Activated CD8-positive, alpha-beta T cell treated with anti-CD3 and anti-CD28 coated beads for 36 hours (primary cell): Measurements from ENCODE around the gene PTPRG. TPM values are rescaled to one million over a fixed set of nuclear protein-coding genes. Genes with fewer than 3 reads are reported as not detected.

Source experiments
- ATAC-seq: fragments of 200-7000 bp; cut with Tn5 transposase; one replicate; pipeline ENCODE4 v1.10.0; 2021; ENCODE audit warnings: mild to moderate bottlenecking, moderate library complexity
- CTCF ChIA-PET: fragments of 350-600 bp; sonication (Branson Sonifier 250); formaldehyde crosslinking; loops from one replicate; lab custom pipeline; 2021; ENCODE audit warnings: antibody characterized with exemption; lab: Charles Lee
- POLR2A ChIA-PET: fragments of 350-600 bp; sonication (Branson Sonifier 250); formaldehyde crosslinking; loops from one replicate; lab custom pipeline; 2021; ENCODE audit warnings: antibody characterized with exemption; lab: Charles Lee
- DNase-seq: peaks from one replicate; pipeline ENCODE4 v3.0.0-alpha.2; 2020
- H3K27ac Mint-ChIP-seq: one replicate; pipeline ENCODE4 v1.8.0; 2021; ENCODE audit warnings: mild to moderate bottlenecking, mixed read lengths
- H3K27me3 Mint-ChIP-seq: one replicate; pipeline ENCODE4 v1.8.0; 2021; ENCODE audit warnings: mixed read lengths
- H3K36me3 Mint-ChIP-seq: one replicate; pipeline ENCODE4 v1.8.0; 2021; ENCODE audit warnings: low read depth, mixed read lengths
- H3K4me1 Mint-ChIP-seq: one replicate; pipeline ENCODE4 v1.8.0; 2021; ENCODE audit warnings: low read depth, mixed read lengths
- H3K4me3 Mint-ChIP-seq: one replicate; pipeline ENCODE4 v1.8.0; 2021; ENCODE audit warnings: mild to moderate bottlenecking, moderate library complexity, mixed read lengths
- H3K9me3 Mint-ChIP-seq: one replicate; pipeline ENCODE4 v1.8.0; 2021; ENCODE audit warnings: mixed read lengths
- intact Hi-C: fragments of 100-400 bp; cut with micrococcal nuclease; formaldehyde crosslinking; loops from one replicate; pipeline ENCODE4 v1.10.0; 2022
- total RNA-seq, 2 experiments: library from RNA; stranded (reverse); gene quantifications; one replicate each; pipeline ENCODE4 v1.2.3, GENCODE V29; 2021
- TF ChIP-seq, protein P1 (sequence below): fragments of 200-600 bp; IDR thresholded peaks from one replicate; pipeline ENCODE4 v1.8.0; 2022; ENCODE audit warnings: antibody characterized with exemption, mild to moderate bottlenecking

PTPRG gene
- total RNA-seq, 2 experiments from 2014 or later = not detected

DNA sequence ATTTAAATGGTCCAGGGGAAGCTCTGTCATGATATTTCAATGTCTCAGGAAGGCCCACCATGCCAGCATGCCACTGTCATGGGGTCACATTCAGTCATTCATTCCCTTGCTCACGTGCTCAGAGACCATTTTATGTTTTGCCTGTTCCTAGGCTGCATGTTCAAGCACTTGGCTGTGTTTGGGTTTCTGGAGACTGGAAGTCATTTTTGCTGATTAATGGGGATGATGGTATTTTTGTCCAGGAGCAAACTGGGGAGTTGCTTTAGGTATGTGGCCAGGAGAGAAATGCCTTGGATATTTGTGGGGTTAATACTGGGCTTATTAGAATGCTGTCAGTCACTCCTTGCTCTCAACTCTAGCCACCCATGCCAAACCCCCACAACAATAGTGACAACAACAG, 303.5 kb downstream of the PTPRG start:
- TF ChIP-seq, protein P1, sequence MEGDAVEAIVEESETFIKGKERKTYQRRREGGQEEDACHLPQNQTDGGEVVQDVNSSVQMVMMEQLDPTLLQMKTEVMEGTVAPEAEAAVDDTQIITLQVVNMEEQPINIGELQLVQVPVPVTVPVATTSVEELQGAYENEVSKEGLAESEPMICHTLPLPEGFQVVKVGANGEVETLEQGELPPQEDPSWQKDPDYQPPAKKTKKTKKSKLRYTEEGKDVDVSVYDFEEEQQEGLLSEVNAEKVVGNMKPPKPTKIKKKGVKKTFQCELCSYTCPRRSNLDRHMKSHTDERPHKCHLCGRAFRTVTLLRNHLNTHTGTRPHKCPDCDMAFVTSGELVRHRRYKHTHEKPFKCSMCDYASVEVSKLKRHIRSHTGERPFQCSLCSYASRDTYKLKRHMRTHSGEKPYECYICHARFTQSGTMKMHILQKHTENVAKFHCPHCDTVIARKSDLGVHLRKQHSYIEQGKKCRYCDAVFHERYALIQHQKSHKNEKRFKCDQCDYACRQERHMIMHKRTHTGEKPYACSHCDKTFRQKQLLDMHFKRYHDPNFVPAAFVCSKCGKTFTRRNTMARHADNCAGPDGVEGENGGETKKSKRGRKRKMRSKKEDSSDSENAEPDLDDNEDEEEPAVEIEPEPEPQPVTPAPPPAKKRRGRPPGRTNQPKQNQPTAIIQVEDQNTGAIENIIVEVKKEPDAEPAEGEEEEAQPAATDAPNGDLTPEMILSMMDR = no peak
- ATAC-seq (no peak), DNase-seq (no peak)
- CTCF ChIA-PET = no interaction called here
- no peaks in the 10 kb centered on the region for H3K36me3 Mint-ChIP-seq
- POLR2A ChIA-PET = no interaction called here
- intact Hi-C loops = loop anchor here (10.0 kb wide), 1 partner anchor 320 kb away; no protein-coding TSS in a partner anchor
- no peak overlapping the region for H3K4me3 Mint-ChIP-seq
- H3K27me3 Mint-ChIP-seq = no peaks in the 10 kb centered on the region
- H3K9me3 Mint-ChIP-seq = no peaks in the 10 kb centered on the region
- no peak overlapping the region for H3K27ac Mint-ChIP-seq
- H3K4me1 Mint-ChIP-seq = no peaks in the 10 kb centered on the region

DNA sequence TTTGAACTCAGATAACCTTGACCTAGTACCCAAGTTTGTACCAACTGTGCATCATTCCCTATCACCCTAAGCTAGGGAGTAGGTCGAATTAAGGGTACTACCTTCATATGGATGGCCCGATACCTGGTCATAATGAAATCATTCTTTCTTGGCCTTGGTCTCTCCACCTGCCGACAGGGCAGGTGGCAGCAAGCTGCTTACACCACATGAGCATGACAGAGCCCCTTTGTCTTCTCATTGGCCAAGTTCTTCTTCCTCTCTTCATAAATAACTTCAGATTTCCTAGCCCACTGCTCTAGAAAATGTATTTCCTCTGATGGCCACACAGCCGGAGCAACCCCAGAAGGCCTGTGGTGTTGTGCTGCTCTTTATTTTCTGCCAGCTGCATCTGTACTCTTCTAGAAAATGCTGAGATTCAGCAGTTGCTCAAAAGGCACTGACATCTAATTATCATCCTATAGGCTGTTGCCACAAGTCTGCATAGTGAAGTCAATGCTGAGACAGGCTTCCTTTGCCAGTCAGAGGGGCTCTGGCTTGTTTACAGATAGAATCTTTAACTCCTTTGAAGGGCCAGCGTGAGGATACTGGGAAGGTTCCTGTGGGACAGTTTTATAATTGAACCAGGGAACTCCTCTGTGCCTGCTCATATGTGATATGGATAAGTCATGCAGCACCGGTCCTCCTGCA, 304.2 kb downstream of the PTPRG start:
- H3K27ac Mint-ChIP-seq = no peak overlapping the region
- no peaks in the 10 kb centered on the region for H3K4me1 Mint-ChIP-seq
- intact Hi-C loops = loop anchor here (10.0 kb wide), 1 partner anchor 319 kb away; no protein-coding TSS in a partner anchor
- POLR2A ChIA-PET = no interaction called here
- no peaks in the 10 kb centered on the region for H3K27me3 Mint-ChIP-seq
- CTCF ChIA-PET = no interaction called here
- no peaks in the 10 kb centered on the region for H3K36me3 Mint-ChIP-seq
- H3K9me3 Mint-ChIP-seq = no peaks in the 10 kb centered on the region
- TF ChIP-seq, protein P1 = no peak
- no peak for ATAC-seq
- DNase-seq = no peak
- H3K4me3 Mint-ChIP-seq = no peak overlapping the region

DNA sequence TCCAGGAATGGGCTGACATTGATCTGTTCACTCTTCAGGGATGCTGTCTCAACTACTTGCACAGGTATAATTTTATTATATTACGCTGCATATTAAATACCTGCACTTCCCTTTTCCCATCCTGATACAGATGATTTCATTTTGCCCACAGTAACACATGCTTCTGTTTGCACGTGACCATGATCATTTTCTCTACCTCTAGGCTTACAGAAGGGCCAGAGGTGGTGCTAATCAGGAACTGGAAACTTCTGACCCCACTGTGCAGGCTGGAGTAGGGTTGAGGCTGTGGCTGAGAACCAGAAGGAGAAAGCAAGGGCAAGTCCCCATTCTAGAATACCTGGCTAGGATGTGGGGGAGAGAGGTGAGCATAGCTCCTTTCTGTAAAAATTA, 304.8 kb downstream of the PTPRG start:
- POLR2A ChIA-PET = no interaction called here
- DNase-seq (no peak), ATAC-seq (no peak)
- Mint-ChIP-seq H3K4me1 (no peaks in the 10 kb centered on the region), H3K36me3 (no peaks in the 10 kb centered on the region), H3K27me3 (no peaks in the 10 kb centered on the region), H3K27ac (no peak overlapping the region), H3K4me3 (no peak overlapping the region), H3K9me3 (no peaks in the 10 kb centered on the region)
- intact Hi-C loops = loop anchor here (10.0 kb wide), 1 partner anchor 319 kb away; no protein-coding TSS in a partner anchor
- TF ChIP-seq, protein P1 = no peak
- CTCF ChIA-PET = no interaction called here

DNA sequence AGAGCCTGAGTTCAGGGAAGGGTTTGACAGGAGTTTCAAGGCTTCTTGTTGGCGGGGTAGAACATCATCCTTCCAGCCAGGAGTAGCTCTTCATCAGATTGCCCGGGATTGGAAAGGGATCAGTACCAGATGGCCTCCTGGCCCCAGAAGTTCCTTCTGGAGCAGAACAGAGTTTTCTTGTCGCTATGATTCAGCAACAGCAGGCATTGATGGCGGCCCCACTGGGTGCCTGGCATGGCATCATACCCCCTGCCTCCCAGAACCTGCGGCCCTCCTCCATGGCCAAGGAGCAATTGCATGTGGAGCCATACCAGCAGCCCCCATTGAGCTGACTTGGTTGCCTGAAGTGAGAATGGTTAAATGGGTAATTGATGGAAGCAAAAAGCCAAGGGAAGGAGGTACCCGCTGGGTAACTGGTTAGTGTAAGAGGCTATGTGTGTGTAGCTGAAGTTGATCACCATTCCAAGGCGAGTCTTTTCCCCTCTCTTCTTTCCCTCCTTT, 305.6 kb downstream of the PTPRG start:
- no peak for ATAC-seq
- intact Hi-C loops = loop anchor here (10.0 kb wide), 1 partner anchor 318 kb away; no protein-coding TSS in a partner anchor
- no peaks in the 10 kb centered on the region for H3K27me3 Mint-ChIP-seq
- H3K27ac Mint-ChIP-seq = no peak overlapping the region
- H3K36me3 Mint-ChIP-seq = no peaks in the 10 kb centered on the region
- no peak for DNase-seq
- H3K4me1 Mint-ChIP-seq = no peaks in the 10 kb centered on the region
- ChIA-PET POLR2A (no interaction called here), CTCF (no interaction called here)
- H3K4me3 Mint-ChIP-seq = no peak overlapping the region
- no peaks in the 10 kb centered on the region for H3K9me3 Mint-ChIP-seq
- TF ChIP-seq, protein P1 = no peak

DNA sequence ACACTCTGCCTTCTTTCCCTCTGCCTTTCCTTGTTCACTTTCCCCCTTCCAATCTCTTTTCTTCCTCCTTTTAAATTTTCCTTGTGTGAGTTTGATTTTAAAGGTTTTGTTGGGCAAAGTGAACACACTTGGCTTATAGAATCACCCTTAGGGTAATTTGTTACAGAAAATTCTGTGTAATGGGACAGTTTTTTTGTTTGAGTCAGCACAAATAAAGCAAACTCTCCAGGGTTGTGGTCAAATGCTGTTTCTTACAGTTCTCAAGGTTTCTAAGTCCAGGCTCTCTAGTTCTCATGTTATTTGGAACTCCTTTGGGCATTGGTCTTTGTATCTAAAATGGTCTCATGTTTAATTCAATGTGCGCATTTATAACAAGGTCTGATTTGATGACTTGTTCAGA, 307.1 kb downstream of the PTPRG start:
- ChIA-PET CTCF (no interaction called here), POLR2A (no interaction called here)
- TF ChIP-seq, protein P1 = no peak
- Mint-ChIP-seq H3K4me1 (no peaks in the 10 kb centered on the region), H3K9me3 (no peaks in the 10 kb centered on the region), H3K27me3 (no peaks in the 10 kb centered on the region), H3K4me3 (no peak overlapping the region), H3K27ac (no peak overlapping the region), H3K36me3 (no peaks in the 10 kb centered on the region)
- ATAC-seq = no peak
- DNase-seq = no peak
- intact Hi-C loops = loop anchor here (10.0 kb wide), 1 partner anchor 316 kb away; no protein-coding TSS in a partner anchor
